ENCODE results near the gene ATOX1. TPM values are rescaled to one million over a fixed set of nuclear protein-coding genes. Genes with fewer than 3 reads are reported as not detected.

The ATOX1 gene
- total and polyA plus RNA-seq, 2 of the 13 experiments (the other 11 are each of a cell fraction or from before 2014, with no cell fraction given) = 62.4 to 124 TPM

GRCh38 chr5:151771259-151772028, 13.0 kb upstream of the ATOX1 start, which contains the start of gene G3BP1 (continued):
- TF ChIP-seq HMGA1 (CRISPR knock-in tag; conservative IDR thresholded peaks at IDR 0.05) = no peak
- peak; percentile 83 for TF ChIP-seq SOX13 (IDR thresholded peaks at IDR 0.05)
- no peak for TF ChIP-seq SOX13 (CRISPR knock-in tag; conservative IDR thresholded peaks at IDR 0.05 in 1 of 2, IDR thresholded peaks at IDR 0.05 in 1 of 2)
- no peak for TF ChIP-seq ATF6 (CRISPR knock-in tag; conservative IDR thresholded peaks at IDR 0.05)
- TF ChIP-seq NR0B2 (CRISPR knock-in tag; IDR thresholded peaks at IDR 0.05) = peak; percentile 79; the same call in 1 of the 2 replicates
- TF ChIP-seq MED1 (CRISPR knock-in tag; IDR thresholded peaks at IDR 0.05) = peak; percentile 59; the same call in 1 of the 2 replicates
- peak; percentile 78 for TF ChIP-seq YY1 (IDR thresholded peaks at IDR 0.05; ENCODE audit: insufficient read depth, insufficient replicate concordance, low read depth, low read length)
- TF ChIP-seq HINFP (CRISPR knock-in tag; IDR thresholded peaks at IDR 0.05; ENCODE audit: low read depth) = peak; percentile 92
- TF ChIP-seq TAF1 (CRISPR knock-in tag; IDR thresholded peaks at IDR 0.05) = peak; percentile 94
- TF ChIP-seq ZNF761 (CRISPR knock-in tag; conservative IDR thresholded peaks at IDR 0.05) = no peak; the same call in 1 of the 2 replicates
- TF ChIP-seq ZBTB26 (CRISPR knock-in tag; IDR thresholded peaks at IDR 0.05; ENCODE audit: borderline replicate concordance) = 0 out of 2 replicates have a peak, but pooled peaks have one; percentile 48
- TF ChIP-seq RFXANK (CRISPR knock-in tag; IDR thresholded peaks at IDR 0.05) = peak; percentile 86; the same call in 1 of the 2 replicates
- peak; percentile 12; the same call in 1 of the 2 replicates for TF ChIP-seq HDAC2 (CRISPR knock-in tag; IDR thresholded peaks at IDR 0.05)
- TF ChIP-seq ZFP37 (CRISPR knock-in tag; IDR thresholded peaks at IDR 0.05; ENCODE audit: borderline replicate concordance) = 0 out of 2 replicates have a peak, but pooled peaks have one; percentile 48
- TF ChIP-seq ZNF430 (CRISPR knock-in tag; IDR thresholded peaks at IDR 0.05) = peak; percentile 45; the same call in 1 of the 2 replicates
- no peak for TF ChIP-seq HMG20A (CRISPR knock-in tag; IDR thresholded peaks at IDR 0.05; ENCODE audit: borderline replicate concordance)
- 0 out of 2 replicates have a peak, but pooled peaks have one; percentile 49 for TF ChIP-seq KAT7 (CRISPR knock-in tag; IDR thresholded peaks at IDR 0.05; ENCODE audit: borderline replicate concordance)

Measured in HepG2 (cell line).